ENCODE data around the gene LILRB1. TPM values are rescaled to one million over a fixed set of nuclear protein-coding genes. Genes with fewer than 3 reads are reported as not detected.

Gene LILRB1
- total RNA-seq, 4 donors from 2014 or later = 2.4 to 20.7 (median 3.4) TPM

GRCh38 chr19:54638683-54639082, 8.4 kb downstream of the LILRB1 start:
- no peak for TF ChIP-seq CTCF (IDR thresholded peaks at IDR 0.05; ENCODE audit: low read depth)

- TF ChIP-seq CTCF (IDR thresholded peaks at IDR 0.05; ENCODE audit: low read depth) = no peak
These were observed 13.8 kb downstream of the LILRB1 start for GRCh38 chr19:54644056-54644455.

DNA sequence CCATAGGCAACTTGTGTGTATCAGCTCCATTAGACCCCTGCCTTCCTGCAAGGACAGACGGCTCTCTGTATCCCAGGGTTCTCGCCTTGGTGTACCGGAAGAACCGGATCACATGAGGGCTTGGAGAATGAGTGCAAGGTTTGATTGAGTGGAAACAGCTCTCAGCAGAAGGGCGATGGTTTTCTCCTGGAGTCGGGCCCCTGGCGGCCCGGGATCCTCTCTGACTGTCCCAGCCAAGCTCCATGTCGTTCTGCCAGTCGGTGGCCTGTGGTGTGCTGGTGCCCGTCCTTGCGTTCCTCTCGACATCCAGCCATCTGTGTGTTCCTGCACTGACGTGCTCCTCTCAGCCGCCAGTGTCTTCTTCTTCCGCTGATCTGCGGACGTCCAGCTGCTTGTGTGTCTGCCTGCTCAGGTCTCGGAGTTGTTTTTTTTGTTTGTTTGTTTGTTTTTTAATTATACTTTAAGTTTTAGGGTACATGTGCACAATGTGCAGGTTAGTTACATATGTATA, 16.1 kb downstream of the LILRB1 start:
- TF ChIP-seq CTCF (IDR thresholded peaks at IDR 0.05; ENCODE audit: low read depth) = no peak

- no peak for TF ChIP-seq CTCF (IDR thresholded peaks at IDR 0.05; ENCODE audit: low read depth)
These were observed 17.8 kb downstream of the LILRB1 start for GRCh38 chr19:54648129-54648528.

GRCh38 chr19:54650108-54650655, 19.9 kb downstream of the LILRB1 start:
- no peak for TF ChIP-seq CTCF (IDR thresholded peaks at IDR 0.05; ENCODE audit: low read depth)

GRCh38 chr19:54653181-54653809, 23.0 kb downstream of the LILRB1 start:
- no peak for TF ChIP-seq CTCF (IDR thresholded peaks at IDR 0.05; ENCODE audit: low read depth)

- TF ChIP-seq CTCF (IDR thresholded peaks at IDR 0.05; ENCODE audit: low read depth) = no peak
These were observed 24.4 kb downstream of the LILRB1 start for GRCh38 chr19:54654447-54655321.

All from subcutaneous adipose tissue (tissue), 4 donors.